ENCODE data around the gene CARHSP1.
"Not testable (repeated sequence)": the region's sequence is repeated elsewhere in the genome, so short reads cannot be mapped to it uniquely, and the experiment has no call there.

CARHSP1 gene

DNA sequence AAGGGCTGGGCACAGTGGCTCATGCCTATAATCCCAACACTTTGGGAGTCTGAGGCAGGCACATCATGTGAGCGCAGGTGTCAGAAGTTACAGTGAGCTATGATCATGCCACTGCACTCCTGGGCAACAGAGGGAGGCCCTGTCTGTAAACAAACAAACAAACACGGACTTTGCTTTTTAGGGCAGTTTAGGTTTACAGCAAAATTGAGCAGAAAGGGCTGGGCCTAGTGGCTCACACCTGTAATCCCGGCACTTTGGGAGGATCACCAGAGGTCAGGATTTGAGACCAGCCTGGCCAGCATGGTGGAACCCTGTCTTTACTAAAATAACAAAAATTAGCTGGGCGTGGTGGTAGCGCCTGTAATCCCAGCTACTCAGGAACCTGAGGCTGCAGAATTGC, 3.3 kb upstream of the CARHSP1 start:
- DNase-seq (ENCODE audit: low spot score) = no peak

GRCh38 chr16:8869988-8870241, 1.1 kb upstream of the CARHSP1 start:
- not testable (repeated sequence) for DNase-seq (ENCODE audit: low spot score)

DNA sequence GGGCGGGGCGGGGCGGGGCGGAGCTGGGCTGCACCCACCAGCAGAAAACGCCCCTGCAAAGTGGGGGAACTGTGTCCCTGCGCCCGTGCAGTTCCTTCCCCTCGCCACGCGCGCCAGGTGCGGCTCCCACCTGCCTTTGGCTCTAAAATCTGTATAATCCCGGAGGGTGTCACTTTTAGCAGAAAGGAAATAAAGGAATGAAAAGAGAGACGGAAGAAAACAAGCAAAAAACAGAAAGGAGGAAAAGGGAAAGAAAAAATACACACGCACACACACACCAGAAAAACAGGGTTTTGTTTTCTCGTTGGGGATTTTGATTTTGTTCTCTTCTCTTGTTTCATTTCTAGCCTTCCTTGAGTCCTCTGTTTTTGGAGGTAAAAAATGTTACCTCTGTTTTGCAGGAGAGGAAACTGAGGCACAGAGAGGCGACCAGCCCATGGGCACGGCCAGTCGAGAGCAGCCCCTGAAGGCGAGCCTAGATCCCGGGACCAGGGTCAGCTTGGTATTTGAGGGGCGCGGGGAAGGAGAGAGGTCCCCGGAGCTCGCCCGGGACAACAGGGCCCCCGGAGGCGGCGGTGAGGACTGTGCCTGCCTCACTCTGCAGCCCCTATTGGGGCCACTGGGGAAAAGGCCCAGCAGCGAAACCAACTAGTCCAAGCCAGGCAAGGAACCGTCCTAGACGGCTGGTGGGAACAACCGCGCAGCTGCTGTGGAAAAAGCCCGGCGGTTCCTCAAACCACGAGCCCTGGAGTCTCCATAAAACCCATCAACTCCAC, 594 bp upstream of the CARHSP1 start:
- DNase-seq (ENCODE audit: low spot score) = no peak

- DNase-seq (ENCODE audit: low spot score) = no peak
Observed at GRCh38 chr16:8867932-8868415, 832 bp downstream of the CARHSP1 start.

DNA sequence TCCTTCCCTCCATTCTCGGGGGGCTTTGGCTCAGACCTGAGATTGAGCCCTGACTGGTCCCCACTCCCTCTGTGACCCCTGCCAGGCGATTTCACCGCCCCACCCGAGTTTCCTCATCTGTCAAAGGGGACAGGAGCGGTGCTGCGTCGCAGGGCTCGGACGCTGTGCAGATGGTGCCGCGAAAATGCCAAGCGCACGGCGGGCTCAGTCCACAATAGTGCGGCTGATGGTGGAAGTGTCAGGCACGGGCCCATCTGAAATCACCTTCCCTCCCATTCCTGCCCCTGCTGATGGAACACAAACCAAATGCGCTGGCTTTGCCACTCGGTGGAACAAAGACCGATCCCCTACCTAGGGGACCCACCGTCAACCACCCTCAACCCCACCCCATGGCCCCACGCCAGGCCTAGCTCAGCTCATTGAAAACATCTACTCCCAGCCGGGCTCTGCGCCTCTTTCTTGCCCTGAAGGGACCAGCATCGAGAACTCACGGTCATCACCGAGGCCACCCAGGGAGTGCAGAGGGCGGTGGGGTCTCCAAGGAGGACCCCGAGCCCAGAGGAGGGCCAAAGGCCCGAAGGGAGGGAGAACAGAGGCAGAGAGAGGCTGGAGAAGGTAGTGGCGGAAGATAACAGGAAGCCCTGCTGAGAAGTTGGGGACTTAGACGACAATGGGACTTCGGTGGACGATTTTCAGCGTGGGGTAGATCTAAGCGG, 1.4 kb downstream of the CARHSP1 start:
- DNase-seq (ENCODE audit: low spot score) = peak; percentile 40

GRCh38 chr16:8866884-8867215, 2.0 kb downstream of the CARHSP1 start:
- DNase-seq (ENCODE audit: low spot score) = no peak

DNA sequence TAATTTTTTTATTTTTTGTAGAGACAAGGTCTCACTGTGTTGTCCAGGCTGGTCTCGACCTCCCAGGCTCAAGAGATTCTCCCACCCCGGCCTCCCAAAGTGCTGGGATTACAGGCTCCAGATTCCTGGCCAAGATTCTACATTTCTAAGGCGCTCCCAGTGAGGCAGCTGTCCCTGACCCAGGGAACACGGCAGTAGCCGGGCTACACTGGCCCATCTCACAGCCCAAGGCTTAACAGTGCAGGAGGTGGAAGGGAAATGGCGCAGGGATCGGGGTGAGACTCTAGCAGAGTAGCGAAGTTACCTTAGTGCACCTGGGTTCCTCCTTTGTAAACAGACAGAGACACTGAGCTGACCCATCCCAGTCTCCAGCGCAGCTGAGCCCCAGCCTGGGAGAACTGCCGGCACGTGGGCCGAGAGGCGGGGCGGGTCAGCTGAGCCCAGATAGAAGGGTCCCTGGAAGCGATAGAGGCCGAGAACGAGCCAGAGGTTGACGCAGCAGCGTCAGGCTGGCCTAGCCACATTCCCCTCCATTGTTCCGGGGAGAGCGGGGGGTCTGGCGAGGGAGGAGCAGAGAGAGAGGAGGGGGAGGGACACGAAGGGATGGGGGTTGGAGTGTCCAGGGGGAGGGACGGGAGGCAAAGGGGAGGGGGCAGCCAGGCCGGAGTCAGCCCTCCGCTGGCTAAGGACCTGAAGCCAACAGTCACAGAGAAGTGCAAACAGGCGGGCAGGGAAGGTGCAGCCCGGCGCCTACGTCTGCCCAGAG, 2.5 kb downstream of the CARHSP1 start:
- DNase-seq (ENCODE audit: low spot score) = peak; percentile 26

DNA sequence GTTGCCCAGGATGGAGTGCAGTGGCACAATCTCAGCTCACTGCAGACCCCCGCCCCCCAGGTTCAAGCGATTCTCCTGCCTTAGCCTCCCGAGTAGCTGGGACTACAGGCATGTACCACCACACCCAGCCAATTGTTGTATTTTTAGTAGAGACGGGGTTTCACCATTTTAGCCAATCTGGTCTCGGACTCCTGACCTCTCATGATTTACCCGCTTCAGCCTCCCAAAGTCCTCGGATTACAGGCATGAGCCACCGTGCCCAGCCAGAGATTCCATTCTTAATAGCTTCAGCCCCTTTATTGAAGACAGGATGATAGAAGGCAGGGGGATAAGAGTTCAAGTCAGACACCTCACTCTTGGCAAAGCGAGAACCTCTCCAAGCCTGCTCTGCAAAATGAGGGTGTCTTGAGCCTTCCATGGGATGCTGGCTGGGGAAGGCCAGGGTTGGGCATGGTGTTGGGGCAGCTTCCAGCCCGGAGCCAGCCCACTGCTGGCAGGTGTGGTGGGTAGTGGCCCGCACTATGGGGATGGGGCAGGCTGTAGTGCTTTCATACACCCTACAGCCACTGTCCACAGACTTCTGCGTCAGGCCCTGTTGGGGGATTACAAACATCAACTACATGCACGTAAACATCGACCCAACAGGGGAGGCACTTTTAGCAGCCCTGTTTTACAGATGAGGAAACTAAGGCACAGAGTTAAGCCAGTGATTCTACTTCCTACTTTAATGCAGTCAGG, 3.5 kb downstream of the CARHSP1 start:
- DNase-seq (ENCODE audit: low spot score) = no peak

GRCh38 chr16:8864480-8865110, 4.2 kb downstream of the CARHSP1 start:
- DNase-seq (ENCODE audit: low spot score) = no peak

- DNase-seq (ENCODE audit: low spot score) = peak; percentile 49
Observed at GRCh38 chr16:8863594-8864424, 5.0 kb downstream of the CARHSP1 start.

GRCh38 chr16:8862309-8863130, 6.3 kb downstream of the CARHSP1 start:
- no peak for DNase-seq (ENCODE audit: low spot score)

- DNase-seq (ENCODE audit: low spot score) = no peak
Observed at GRCh38 chr16:8861563-8862308, 7.1 kb downstream of the CARHSP1 start.

DNA sequence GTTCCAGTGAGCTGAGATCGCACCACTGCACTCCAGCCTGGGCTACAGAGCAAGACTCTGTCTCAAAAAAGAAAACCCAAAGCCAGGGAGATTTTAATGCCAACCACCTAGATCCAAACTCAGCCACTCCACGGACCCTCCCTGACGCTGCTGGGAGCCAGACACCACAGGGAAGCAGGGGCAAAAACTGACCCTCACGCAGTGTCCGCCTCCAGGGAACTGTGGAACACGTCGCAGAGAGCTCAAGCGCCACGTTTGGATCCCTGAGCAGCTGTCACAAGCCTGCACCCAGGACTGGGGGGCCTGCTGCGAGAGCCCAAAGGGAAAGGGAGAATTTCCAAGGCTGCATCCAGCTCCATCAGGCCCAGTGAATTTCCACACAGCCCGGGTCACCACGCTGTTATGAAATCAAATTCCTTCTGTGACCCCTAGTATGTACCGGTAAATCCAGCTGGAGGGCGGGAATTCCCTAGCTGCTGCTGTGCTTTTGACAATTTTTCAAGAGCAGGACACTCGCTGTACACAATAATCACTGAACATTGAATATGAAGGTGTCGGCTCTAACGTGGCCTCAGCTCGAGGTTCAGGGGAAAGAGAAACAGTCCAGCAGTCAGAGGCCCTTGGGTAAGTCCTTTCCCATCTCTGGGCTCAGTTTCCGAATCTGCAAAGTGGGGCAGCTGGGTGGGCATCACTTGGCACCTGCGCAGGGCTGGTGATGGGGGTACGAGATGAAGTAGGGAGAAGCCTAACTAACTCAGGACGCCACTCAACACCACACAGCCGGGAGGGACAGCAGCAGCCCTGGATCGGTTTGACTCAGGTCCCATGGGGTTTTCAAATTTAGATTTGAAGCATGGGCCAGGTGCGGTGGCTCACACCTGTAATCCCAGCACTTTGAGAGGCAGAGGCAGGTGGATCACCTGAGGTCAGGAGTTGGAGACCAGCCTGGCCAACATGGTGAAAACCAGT, 8.6 kb downstream of the CARHSP1 start:
- DNase-seq (ENCODE audit: low spot score) = peak; percentile 49

GRCh38 chr16:8858994-8859912, 9.6 kb downstream of the CARHSP1 start:
- DNase-seq (ENCODE audit: low spot score) = no peak

DNA sequence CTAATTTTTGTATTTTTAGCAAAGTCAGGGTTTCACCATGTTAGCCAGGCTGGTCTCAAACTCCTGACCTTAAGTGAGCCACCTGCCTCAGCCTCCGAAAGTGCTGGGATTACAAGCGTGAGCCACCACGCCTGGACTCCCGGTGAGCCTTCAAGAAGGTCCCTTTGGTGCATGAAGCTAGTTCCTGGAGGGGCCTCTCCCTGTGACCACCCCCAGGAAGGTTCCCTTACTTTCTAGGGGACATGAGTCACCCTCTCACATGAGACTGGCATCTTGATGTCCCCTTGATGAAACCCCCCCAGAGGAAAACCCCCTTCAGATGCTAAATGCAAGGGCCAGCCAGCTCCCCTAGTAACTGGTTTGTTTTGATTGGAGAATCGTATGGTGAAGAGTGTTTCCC, 12.8 kb downstream of the CARHSP1 start:
- no peak for DNase-seq (ENCODE audit: low spot score)

DNA sequence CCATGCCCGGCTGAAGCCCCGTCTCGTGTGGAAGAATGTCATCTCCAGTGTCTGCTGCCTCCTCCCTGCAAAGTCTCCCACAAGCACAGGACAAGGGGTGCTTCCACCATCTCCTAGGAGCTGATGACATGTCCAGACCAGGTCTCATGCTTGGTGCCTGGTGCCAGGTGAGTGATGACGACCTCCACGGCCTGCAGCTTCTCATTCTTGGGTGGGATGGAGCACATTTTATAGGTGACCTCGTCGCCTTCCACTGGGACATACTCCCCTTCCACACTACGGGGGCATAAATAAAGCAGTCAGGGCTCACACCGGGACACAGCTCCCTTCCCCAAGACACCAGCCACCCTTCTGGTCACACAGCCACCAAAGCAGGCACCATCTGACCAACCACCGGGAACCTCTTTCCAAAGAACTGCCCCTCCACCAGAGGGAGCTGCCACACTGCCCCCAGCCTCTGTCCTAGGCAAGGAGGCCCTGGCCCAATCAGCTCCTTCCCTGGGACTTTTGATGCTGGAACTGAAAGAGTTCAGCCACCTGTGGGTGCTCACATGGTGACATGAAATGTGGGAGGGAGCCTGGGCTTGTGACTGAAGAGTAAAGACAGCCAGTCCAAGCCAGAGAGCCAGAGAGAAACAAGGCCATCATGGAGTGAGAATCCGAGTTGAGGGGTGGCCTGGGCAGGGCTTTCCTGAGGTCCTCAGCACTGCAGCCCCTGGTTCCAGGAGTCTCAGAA, 13.6 kb downstream of the CARHSP1 start:
- DNase-seq (ENCODE audit: low spot score) = no peak
